ENCODE data around the gene MCTP2. TPM values are rescaled to one million over a fixed set of nuclear protein-coding genes. Genes with fewer than 3 reads are reported as not detected.

The MCTP2 gene
- total and polyA plus RNA-seq, 2 of the 13 experiments (the other 11 are each of a cell fraction or from before 2014, with no cell fraction given) = 5.1 to 8.6 TPM

GRCh38 chr15:94395640-94396039 lies 164.3 kb downstream of the MCTP2 start (continued):
- no peak for TF ChIP-seq BORCS8-MEF2B (CRISPR knock-in tag; IDR thresholded peaks at IDR 0.05)
- no peak for TF ChIP-seq PLSCR1 (CRISPR knock-in tag; IDR thresholded peaks at IDR 0.05; ENCODE audit: borderline replicate concordance)
- no peak for TF ChIP-seq EED (CRISPR knock-in tag; IDR thresholded peaks at IDR 0.05)
- TF ChIP-seq DPF2 (CRISPR knock-in tag; IDR thresholded peaks at IDR 0.05; ENCODE audit: borderline replicate concordance, low read depth) = no peak
- no peak for TF ChIP-seq ZNF253 (CRISPR knock-in tag; IDR thresholded peaks at IDR 0.05; ENCODE audit: borderline replicate concordance)
- TF ChIP-seq MED13 (CRISPR knock-in tag; IDR thresholded peaks at IDR 0.05) = no peak

GRCh38 chr15:94397337-94397736 lies 166.0 kb downstream of the MCTP2 start:
- no peak for ATAC-seq
- H3K27ac ChIP-seq (ENCODE audit: extremely low read length, insufficient read depth, low read length) = no peak overlapping the region
- no peaks in the 10 kb centered on the region; a peak in 1 of 5 replicates for H3K36me3 ChIP-seq (replicated peaks in 1 of 2; ENCODE audit: control insufficient read depth in 1 of 2, insufficient read depth in 2 of 2, low read length in 2 of 2)
- no TSS peak for BruUV-seq (replicated peaks)
- no peaks in the 10 kb centered on the region for H3K9me3 ChIP-seq (ENCODE audit: low read length)
- no peak for FAIRE-seq
- H3K27me3 ChIP-seq (ENCODE audit: control insufficient read depth in 1 of 2, insufficient read depth in 2 of 2, low read length in 2 of 2) = no peaks in the 10 kb centered on the region
- H3K79me2 ChIP-seq (ENCODE audit: insufficient read depth, low read length) = no peaks in the 10 kb centered on the region
- no peaks in the 10 kb centered on the region for H3K4me1 ChIP-seq (ENCODE audit: insufficient read depth, low read length)
- POLR2A ChIA-PET = no interaction called here
- H3K4me2 ChIP-seq (ENCODE audit: low read depth, low read length) = no peak overlapping the region
- in situ Hi-C loops (cut with HindIII; ENCODE audit: extremely low pct_ligation_motif_present, low pct_unique_long_range_greater_than_20kb) (no loop called here), intact Hi-C loops (cut with micrococcal nuclease; ENCODE audit: unreplicated experiment) (no loop called here)
- no peak overlapping the region for H2AFZ ChIP-seq (ENCODE audit: low read length)
- H3K9ac ChIP-seq (ENCODE audit: insufficient read depth, low read depth, low read length) = no peak overlapping the region
- TF ChIP-seq MIXL1 (CRISPR knock-in tag; IDR thresholded peaks at IDR 0.05) = no peak
- TF ChIP-seq MLLT10 (CRISPR knock-in tag; IDR thresholded peaks at IDR 0.05) = no peak
- WGBS (ENCODE audit: low lambda C conversion rate) = 55% methylated on average over 3 of the region's 3 CpGs
- H3K4me3 ChIP-seq (replicated peaks in 1 of 3; ENCODE audit: insufficient read depth in 1 of 3, low read depth in 2 of 3, low read length in 3 of 3) = no peak overlapping the region
- no peaks in the 10 kb centered on the region for H4K20me1 ChIP-seq (ENCODE audit: insufficient read depth, low read length)
- CTCF ChIA-PET (ENCODE audit: low intra/inter-chr PET ratio, low total read pairs) = no interaction called here
- no peak for DNase-seq (ENCODE audit: low spot score)

DNA sequence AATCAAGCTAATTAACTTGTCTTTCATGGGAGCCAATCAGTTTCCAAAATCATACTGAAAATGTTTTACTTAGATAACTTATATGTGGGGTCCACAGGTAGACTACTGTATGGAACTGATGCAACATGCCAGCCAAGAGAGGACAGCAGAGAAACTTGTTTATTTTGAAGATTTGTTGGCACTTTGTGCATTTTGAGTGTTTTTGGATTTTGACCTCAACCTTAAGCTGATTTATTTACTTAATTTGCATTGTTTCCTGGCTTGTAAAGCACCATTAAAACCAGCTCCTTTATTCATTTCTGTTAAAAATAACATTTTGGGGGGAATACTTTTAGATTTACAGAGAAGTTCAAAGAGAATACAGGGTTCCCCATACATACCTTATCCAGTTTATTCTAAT lies 166.6 kb downstream of the MCTP2 start:
- no peak overlapping the region for H3K4me3 ChIP-seq (replicated peaks in 1 of 3; ENCODE audit: insufficient read depth in 1 of 3, low read depth in 2 of 3, low read length in 3 of 3)
- H3K79me2 ChIP-seq (ENCODE audit: insufficient read depth, low read length) = no peaks in the 10 kb centered on the region
- no peak for DNase-seq (ENCODE audit: low spot score)
- H3K27ac ChIP-seq (ENCODE audit: extremely low read length, insufficient read depth, low read length) = no peak overlapping the region
- H4K20me1 ChIP-seq (ENCODE audit: insufficient read depth, low read length) = no peaks in the 10 kb centered on the region
- POLR2A ChIA-PET = no interaction called here
- FAIRE-seq = no peak
- H3K36me3 ChIP-seq (replicated peaks in 1 of 2; ENCODE audit: control insufficient read depth in 1 of 2, insufficient read depth in 2 of 2, low read length in 2 of 2) = no peaks in the 10 kb centered on the region; a peak in 1 of 5 replicates
- no peaks in the 10 kb centered on the region for H3K9me3 ChIP-seq (ENCODE audit: low read length)
- H2AFZ ChIP-seq (ENCODE audit: low read length) = no peak overlapping the region
- no peak overlapping the region for H3K4me2 ChIP-seq (ENCODE audit: low read depth, low read length)
- no peaks in the 10 kb centered on the region for H3K27me3 ChIP-seq (ENCODE audit: control insufficient read depth in 1 of 2, insufficient read depth in 2 of 2, low read length in 2 of 2)
- intact Hi-C loops (cut with micrococcal nuclease; ENCODE audit: unreplicated experiment) (no loop called here), in situ Hi-C loops (cut with HindIII; ENCODE audit: extremely low pct_ligation_motif_present, low pct_unique_long_range_greater_than_20kb) (no loop called here)
- BruUV-seq (replicated peaks) = no TSS peak
- H3K9ac ChIP-seq (ENCODE audit: insufficient read depth, low read depth, low read length) = no peak overlapping the region
- H3K4me1 ChIP-seq (ENCODE audit: insufficient read depth, low read length) = no peaks in the 10 kb centered on the region
- ATAC-seq = no peak
- CTCF ChIA-PET (ENCODE audit: low intra/inter-chr PET ratio, low total read pairs) = no interaction called here
- TF ChIP-seq, protein P1, sequence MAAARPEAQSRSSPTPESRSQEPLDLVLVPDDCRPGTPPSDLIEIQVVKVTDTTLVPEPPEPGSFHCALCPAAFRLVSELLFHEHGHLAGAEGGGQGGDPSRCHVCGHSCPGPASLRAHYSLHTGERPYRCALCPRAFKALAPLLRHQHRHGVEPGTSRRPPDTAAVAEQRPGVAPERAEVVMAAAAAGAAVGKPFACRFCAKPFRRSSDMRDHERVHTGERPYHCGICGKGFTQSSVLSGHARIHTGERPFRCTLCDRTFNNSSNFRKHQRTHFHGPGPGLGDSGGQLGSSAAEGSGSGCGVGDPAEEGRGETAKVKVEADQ (CRISPR knock-in tag; IDR thresholded peaks at IDR 0.05; ENCODE audit: borderline replicate concordance) = no peak
- TF ChIP-seq ZNF10 (CRISPR knock-in tag; IDR thresholded peaks at IDR 0.05; ENCODE audit: borderline replicate concordance, low read depth) (no peak), FUBP1 (CRISPR knock-in tag; IDR thresholded peaks at IDR 0.05; ENCODE audit: borderline replicate concordance) (no peak), NBN (conservative IDR thresholded peaks at IDR 0.05) (no peak), FOXK1 (CRISPR knock-in tag; IDR thresholded peaks at IDR 0.05; ENCODE audit: borderline replicate concordance, low read depth) (no peak)
- TF ChIP-seq, protein P2, sequence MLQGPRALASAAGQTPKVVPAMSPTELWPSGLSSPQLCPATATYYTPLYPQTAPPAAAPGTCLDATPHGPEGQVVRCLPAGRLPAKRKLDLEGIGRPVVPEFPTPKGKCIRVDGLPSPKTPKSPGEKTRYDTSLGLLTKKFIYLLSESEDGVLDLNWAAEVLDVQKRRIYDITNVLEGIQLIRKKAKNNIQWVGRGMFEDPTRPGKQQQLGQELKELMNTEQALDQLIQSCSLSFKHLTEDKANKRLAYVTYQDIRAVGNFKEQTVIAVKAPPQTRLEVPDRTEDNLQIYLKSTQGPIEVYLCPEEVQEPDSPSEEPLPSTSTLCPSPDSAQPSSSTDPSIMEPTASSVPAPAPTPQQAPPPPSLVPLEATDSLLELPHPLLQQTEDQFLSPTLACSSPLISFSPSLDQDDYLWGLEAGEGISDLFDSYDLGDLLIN (CRISPR knock-in tag; IDR thresholded peaks at IDR 0.05; ENCODE audit: borderline replicate concordance) = no peak

Data from HepG2 (cell line).